ENCODE data around the gene NME7. TPM values are rescaled to one million over a fixed set of nuclear protein-coding genes. Genes with fewer than 3 reads are reported as not detected.

NME7 gene
- total RNA-seq, 1 experiment from 2014 or later: 13.8 TPM

GRCh38 chr1:169330927-169331326 is 36.7 kb downstream of the NME7 start (continued):
- no peak for TF ChIP-seq ZNF512 (CRISPR knock-in tag; IDR thresholded peaks at IDR 0.05; ENCODE audit: borderline replicate concordance)

- H3K27me3 Mint-ChIP-seq (ENCODE audit: low read depth): no peaks in the 10 kb centered on the region; the same call in 1 of the 2 replicates
- H3K36me3 Mint-ChIP-seq: no peaks in the 10 kb centered on the region; the same call in 1 of the 2 replicates
- ATAC-seq (no peak), DNase-seq (ENCODE audit: low spot score) (no peak)
- POLR2A ChIA-PET: no interaction called here
- peaks cover 13% of the 10 kb centered on the region for H3K4me1 Mint-ChIP-seq
- no peak overlapping the region for H3K4me3 Mint-ChIP-seq
- CTCF ChIA-PET: no interaction called here
- H3K9me3 Mint-ChIP-seq: peaks cover 18% of the 10 kb centered on the region; the same call in 1 of the 2 replicates
- TF ChIP-seq NR3C1 (CRISPR knock-in tag; conservative IDR thresholded peaks at IDR 0.05; ENCODE audit: low read depth) (no peak), CTCF (IDR thresholded peaks at IDR 0.05) (no peak), SMAD4 (CRISPR knock-in tag; IDR thresholded peaks at IDR 0.05) (no peak), USF1 (CRISPR knock-in tag; IDR thresholded peaks at IDR 0.05) (no peak), CREM (CRISPR knock-in tag; IDR thresholded peaks at IDR 0.05) (no peak), IRF2 (CRISPR knock-in tag; IDR thresholded peaks at IDR 0.05; ENCODE audit: borderline replicate concordance, low read depth) (no peak), ETV6 (CRISPR knock-in tag; IDR thresholded peaks at IDR 0.05) (no peak), GRHL2 (CRISPR knock-in tag; IDR thresholded peaks at IDR 0.05; ENCODE audit: insufficient replicate concordance, severe bottlenecking) (no peak), NR2C2 (CRISPR knock-in tag; IDR thresholded peaks at IDR 0.05) (no peak), OVOL2 (CRISPR knock-in tag; IDR thresholded peaks at IDR 0.05; ENCODE audit: borderline replicate concordance) (no peak), ZNF281 (CRISPR knock-in tag; IDR thresholded peaks at IDR 0.05) (no peak), ZNF219 (CRISPR knock-in tag; IDR thresholded peaks at IDR 0.05; ENCODE audit: borderline replicate concordance) (no peak), GABPB1 (CRISPR knock-in tag; IDR thresholded peaks at IDR 0.05) (no peak)
- H3K27ac Mint-ChIP-seq: no peak overlapping the region
Observed at GRCh38 chr1:169329383-169329782, 38.2 kb downstream of the NME7 start.

- no peak for ATAC-seq
- ChIA-PET POLR2A (no interaction called here), CTCF (no interaction called here)
- no peaks in the 10 kb centered on the region; the same call in 1 of the 2 replicates for H3K27me3 Mint-ChIP-seq (ENCODE audit: low read depth)
- peaks cover 19% of the 10 kb centered on the region for H3K4me1 Mint-ChIP-seq
- no peak overlapping the region for H3K27ac Mint-ChIP-seq
- TF ChIP-seq ZNF671 (CRISPR knock-in tag; IDR thresholded peaks at IDR 0.05): no peak
- no peak for TF ChIP-seq RORB (CRISPR knock-in tag; IDR thresholded peaks at IDR 0.05)
- no peak for TF ChIP-seq IRF2 (CRISPR knock-in tag; IDR thresholded peaks at IDR 0.05; ENCODE audit: borderline replicate concordance, low read depth)
- no peak for TF ChIP-seq SP1 (CRISPR knock-in tag; conservative IDR thresholded peaks at IDR 0.05)
- no peak for TF ChIP-seq SMAD4 (CRISPR knock-in tag; IDR thresholded peaks at IDR 0.05)
- TF ChIP-seq FOXJ3 (CRISPR knock-in tag; IDR thresholded peaks at IDR 0.05; ENCODE audit: borderline replicate concordance): no peak
- no peak for TF ChIP-seq ATF1 (CRISPR knock-in tag; IDR thresholded peaks at IDR 0.05)
- TF ChIP-seq HMGXB4 (CRISPR knock-in tag; IDR thresholded peaks at IDR 0.05): no peak
- H3K4me3 Mint-ChIP-seq: no peak overlapping the region
- DNase-seq (ENCODE audit: low spot score): no peak
- H3K36me3 Mint-ChIP-seq: no peaks in the 10 kb centered on the region
- peaks cover 18% of the 10 kb centered on the region; the same call in 1 of the 2 replicates for H3K9me3 Mint-ChIP-seq
Observed at GRCh38 chr1:169327875-169328274, 39.7 kb downstream of the NME7 start.

Measured in WTC11 (cell line).